Upper lobe of right lung (tissue), 1 donor: ENCODE data around the gene FBXL3. TPM values are rescaled to one million over a fixed set of nuclear protein-coding genes. Genes with fewer than 3 reads are reported as not detected.

ENCODE experiments used
- ATAC-seq: fragments of 200-7000 bp; cut with Tn5 transposase; one replicate; pipeline ENCODE4 v1.9.1; 2020; ENCODE audit warnings: mild to moderate bottlenecking, moderate library complexity
- DNase-seq: peaks from one replicate; pipeline ENCODE4 v3.0.0-alpha.2; 2020
- H3K27ac ChIP-seq: fragments of 200-600 bp; one replicate; pipeline ENCODE4 v1.8.0; 2022
- H3K27me3 ChIP-seq: fragments of 200-600 bp; one replicate; pipeline ENCODE4 v1.8.0; 2022; ENCODE audit warnings: mild to moderate bottlenecking
- H3K36me3 ChIP-seq: fragments of 200-600 bp; one replicate; pipeline ENCODE4 v1.8.0; 2022
- H3K4me1 ChIP-seq: fragments of 200-600 bp; one replicate; pipeline ENCODE4 v1.8.0; 2022
- H3K4me3 ChIP-seq: fragments of 200-600 bp; one replicate; pipeline ENCODE4 v1.8.0; 2022; ENCODE audit warnings: mild to moderate bottlenecking
- H3K9me3 ChIP-seq: fragments of 200-600 bp; one replicate; pipeline ENCODE4 v1.8.0; 2022
- intact Hi-C: fragments of 100-400 bp; cut with DNase I; formaldehyde crosslinking; loops from one replicate; pipeline ENCODE4 v1.11.0; 2022
- total RNA-seq: library from RNA; stranded (reverse); fragmentation: NEBNext Ultra II Directional; extraction: Animal tissue kit (Norgen Biotek cat#: 25700); gene quantifications from one replicate; pipeline ENCODE4 v1.2.1, GENCODE V29; 2021
- TF ChIP-seq, protein P1 (sequence below): fragments of 200-600 bp; IDR thresholded peaks from one replicate; pipeline ENCODE4 v1.8.0; 2022; ENCODE audit warnings: antibody characterized with exemption
- donor health status: DM: no; HTN: yes; CAD: no; lungs with severe emphysema.

The FBXL3 gene
- total RNA-seq, 1 donor from 2014 or later: 49.4 TPM

DNA sequence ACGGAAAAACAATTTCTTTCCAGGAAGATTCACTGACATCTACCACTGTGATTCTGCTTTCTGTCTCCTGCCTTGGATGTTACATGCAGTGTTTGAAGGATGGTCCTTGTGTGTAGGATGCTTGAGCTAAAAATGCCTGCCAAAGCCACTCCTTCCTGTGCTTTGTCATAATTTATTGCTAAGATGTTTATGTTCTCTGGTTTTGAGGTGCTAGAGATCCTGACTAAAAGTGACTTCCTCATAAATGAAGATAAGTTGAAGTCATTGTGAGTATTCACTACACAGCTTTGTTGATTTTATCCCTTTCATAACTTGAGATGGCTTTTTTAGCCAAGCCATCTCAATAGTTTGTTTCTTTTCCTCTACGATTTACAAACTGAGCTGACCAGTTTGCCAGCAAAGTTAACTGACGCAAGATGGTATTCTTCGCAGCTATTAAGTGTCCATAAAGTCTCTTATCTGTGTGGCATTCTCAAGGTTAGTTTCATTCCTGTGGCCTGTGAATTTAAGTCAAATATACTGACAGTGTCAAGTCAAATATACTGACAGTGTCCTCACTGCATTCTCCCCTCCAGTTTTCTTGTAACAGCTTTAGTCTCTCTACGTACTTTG is 15.7 kb upstream of the FBXL3 start:
- Histone ChIP-seq H3K36me3 (peaks cover 29% of the 10 kb centered on the region), H3K4me1 (no peaks in the 10 kb centered on the region), H3K9me3 (no peaks in the 10 kb centered on the region), H3K27me3 (no peaks in the 10 kb centered on the region), H3K4me3 (no peak overlapping the region), H3K27ac (no peak overlapping the region)
- ATAC-seq: no peak
- intact Hi-C loops: no loop called here
- DNase-seq: no peak
- TF ChIP-seq, protein P1, sequence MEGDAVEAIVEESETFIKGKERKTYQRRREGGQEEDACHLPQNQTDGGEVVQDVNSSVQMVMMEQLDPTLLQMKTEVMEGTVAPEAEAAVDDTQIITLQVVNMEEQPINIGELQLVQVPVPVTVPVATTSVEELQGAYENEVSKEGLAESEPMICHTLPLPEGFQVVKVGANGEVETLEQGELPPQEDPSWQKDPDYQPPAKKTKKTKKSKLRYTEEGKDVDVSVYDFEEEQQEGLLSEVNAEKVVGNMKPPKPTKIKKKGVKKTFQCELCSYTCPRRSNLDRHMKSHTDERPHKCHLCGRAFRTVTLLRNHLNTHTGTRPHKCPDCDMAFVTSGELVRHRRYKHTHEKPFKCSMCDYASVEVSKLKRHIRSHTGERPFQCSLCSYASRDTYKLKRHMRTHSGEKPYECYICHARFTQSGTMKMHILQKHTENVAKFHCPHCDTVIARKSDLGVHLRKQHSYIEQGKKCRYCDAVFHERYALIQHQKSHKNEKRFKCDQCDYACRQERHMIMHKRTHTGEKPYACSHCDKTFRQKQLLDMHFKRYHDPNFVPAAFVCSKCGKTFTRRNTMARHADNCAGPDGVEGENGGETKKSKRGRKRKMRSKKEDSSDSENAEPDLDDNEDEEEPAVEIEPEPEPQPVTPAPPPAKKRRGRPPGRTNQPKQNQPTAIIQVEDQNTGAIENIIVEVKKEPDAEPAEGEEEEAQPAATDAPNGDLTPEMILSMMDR: no peak

DNA sequence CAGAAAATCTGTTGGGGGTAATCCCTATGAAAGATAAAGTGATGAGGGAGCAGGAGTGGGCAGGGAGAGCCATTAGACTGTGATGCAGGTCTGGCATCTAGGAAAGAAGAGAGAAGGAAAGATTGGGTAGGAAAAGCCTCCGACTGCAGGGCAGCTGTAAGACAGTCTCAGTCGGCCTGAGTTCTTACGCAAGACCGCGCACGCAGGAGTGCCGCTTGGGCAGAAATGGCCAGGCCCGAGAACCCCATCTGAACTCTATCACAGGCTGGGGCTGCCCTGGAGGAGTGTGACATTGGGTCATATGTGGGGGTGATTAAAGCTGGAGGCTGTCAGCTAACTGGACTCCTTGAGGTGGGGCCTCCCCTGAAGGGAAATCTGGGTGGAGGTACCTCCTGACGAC is 13.9 kb upstream of the FBXL3 start:
- intact Hi-C loops: no loop called here
- no peak for DNase-seq
- TF ChIP-seq, protein P1: no peak
- Histone ChIP-seq H3K4me3 (no peak overlapping the region), H3K9me3 (no peaks in the 10 kb centered on the region), H3K4me1 (no peaks in the 10 kb centered on the region), H3K36me3 (peaks cover 15% of the 10 kb centered on the region), H3K27me3 (no peaks in the 10 kb centered on the region), H3K27ac (no peak overlapping the region)
- no peak for ATAC-seq

DNA sequence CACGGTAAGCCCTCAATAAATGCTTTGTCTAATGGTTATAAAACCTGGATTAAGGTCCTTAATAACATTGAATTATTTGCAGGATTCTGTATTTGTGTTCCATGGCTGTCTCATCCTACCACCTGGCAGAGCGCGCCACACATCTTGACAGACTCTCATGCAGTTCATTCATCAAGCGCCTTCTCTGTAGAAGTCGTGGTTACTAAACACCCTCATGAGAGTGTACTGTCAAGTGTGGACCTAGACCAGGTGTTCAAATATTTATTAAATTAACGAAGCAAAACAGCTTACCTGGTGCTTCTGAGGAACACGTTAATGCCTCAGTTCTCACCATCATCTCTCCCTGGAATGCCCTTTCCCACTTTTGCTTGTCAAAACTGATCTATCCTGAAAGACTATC is 13.1 kb upstream of the FBXL3 start:
- ATAC-seq (no peak), DNase-seq (no peak)
- Histone ChIP-seq H3K27ac (no peak overlapping the region), H3K4me1 (no peaks in the 10 kb centered on the region), H3K4me3 (no peak overlapping the region), H3K27me3 (no peaks in the 10 kb centered on the region), H3K36me3 (peaks cover 8% of the 10 kb centered on the region), H3K9me3 (no peaks in the 10 kb centered on the region)
- intact Hi-C loops: no loop called here
- TF ChIP-seq, protein P1: no peak

DNA sequence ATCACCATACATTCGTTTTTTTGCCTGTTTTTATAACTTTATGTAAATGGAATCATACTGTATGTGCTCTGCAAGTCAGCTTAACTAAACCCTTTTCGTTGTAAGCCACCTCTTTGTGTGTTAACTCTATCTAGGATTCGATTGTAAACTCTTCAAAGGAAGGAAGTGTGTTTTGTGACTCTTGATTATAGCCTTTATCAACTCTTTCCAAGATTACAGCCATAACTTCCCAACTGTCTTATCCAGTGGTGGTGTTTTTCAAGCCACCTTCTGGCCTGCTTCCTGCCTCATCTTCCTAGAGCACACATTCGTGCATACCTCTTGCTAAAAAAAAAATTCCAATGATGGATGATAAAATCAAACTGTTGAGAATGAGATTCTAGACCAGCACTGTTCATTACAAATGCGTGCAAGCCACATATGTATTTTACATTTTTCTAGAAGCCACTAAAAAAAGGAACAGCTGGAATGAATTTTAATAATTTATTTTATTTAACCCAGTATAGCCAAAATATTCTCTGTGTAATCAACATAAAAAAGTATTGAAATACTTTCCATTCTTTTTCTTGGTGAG is 12.0 kb upstream of the FBXL3 start:
- Histone ChIP-seq H3K36me3 (no peaks in the 10 kb centered on the region), H3K4me3 (no peak overlapping the region), H3K27ac (no peak overlapping the region), H3K9me3 (no peaks in the 10 kb centered on the region), H3K27me3 (no peaks in the 10 kb centered on the region), H3K4me1 (no peaks in the 10 kb centered on the region)
- intact Hi-C loops: no loop called here
- no peak for DNase-seq
- TF ChIP-seq, protein P1: no peak
- no peak for ATAC-seq

DNA sequence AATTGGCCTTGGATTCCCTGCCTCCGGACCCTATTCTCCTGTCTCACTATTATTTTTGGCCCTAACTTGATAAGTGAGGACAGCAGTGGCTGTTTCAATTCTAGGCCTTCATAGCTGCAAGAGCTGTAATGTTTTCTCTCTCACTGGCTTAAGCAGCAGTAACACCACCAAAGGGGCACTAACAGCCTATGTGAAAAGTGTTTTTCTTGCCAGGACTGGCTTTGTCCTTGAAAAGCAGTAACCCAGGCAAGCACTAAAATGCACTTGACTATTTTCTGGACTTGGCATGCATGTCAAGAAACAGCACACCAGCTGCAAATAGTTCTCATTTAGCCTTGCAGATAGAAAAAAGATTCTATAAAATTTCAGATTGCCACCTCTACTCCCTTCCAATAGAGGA is 9.3 kb upstream of the FBXL3 start:
- intact Hi-C loops: no loop called here
- ATAC-seq (no peak), DNase-seq (no peak)
- Histone ChIP-seq H3K27ac (no peak overlapping the region), H3K36me3 (no peaks in the 10 kb centered on the region), H3K9me3 (no peaks in the 10 kb centered on the region), H3K27me3 (no peaks in the 10 kb centered on the region), H3K4me1 (no peaks in the 10 kb centered on the region), H3K4me3 (no peak overlapping the region)
- TF ChIP-seq, protein P1: no peak

DNA sequence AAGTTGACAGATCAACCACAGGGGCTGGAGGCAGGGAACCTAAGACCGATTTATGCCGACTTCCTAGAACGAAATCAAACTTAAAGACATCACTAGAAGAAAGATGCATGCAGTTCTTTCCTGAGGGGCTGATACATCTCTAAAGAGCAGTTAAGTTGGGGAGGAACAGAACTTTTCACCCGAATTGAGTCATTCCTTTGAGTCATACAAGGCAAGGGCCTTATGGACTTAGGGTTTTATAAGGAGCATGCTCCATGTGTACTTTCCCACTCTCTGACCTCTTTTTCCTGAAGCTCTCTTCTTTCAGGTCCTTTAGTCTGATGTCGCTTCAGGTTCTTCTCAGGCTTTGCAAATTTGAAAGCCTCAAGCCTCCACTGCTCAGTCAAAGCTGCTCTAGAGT is 7.9 kb upstream of the FBXL3 start:
- H3K27ac ChIP-seq: no peak overlapping the region
- DNase-seq: no peak
- intact Hi-C loops: no loop called here
- no peaks in the 10 kb centered on the region for H3K36me3 ChIP-seq
- no peak for ATAC-seq
- TF ChIP-seq, protein P1: no peak
- H3K9me3 ChIP-seq: no peaks in the 10 kb centered on the region
- H3K27me3 ChIP-seq: no peaks in the 10 kb centered on the region
- H3K4me3 ChIP-seq: no peak overlapping the region
- no peaks in the 10 kb centered on the region for H3K4me1 ChIP-seq
